H9 (cell line): ENCODE measurements around the gene NHSL1. TPM values are rescaled to one million over a fixed set of nuclear protein-coding genes. Genes with fewer than 3 reads are reported as not detected.

Experiments used
- DNase-seq: peaks from one replicate; pipeline ENCODE4 v3.0.0-alpha.2; 2017
- H2AFZ ChIP-seq: one replicate; pipeline ENCODE4 v1.6.1; 2013; ENCODE audit warnings: mild to moderate bottlenecking, low read length, control low read depth, moderate library complexity
- H2AK5ac ChIP-seq: 2 replicates; pipeline ENCODE4 v1.6.1; 2013; ENCODE audit warnings: low read length, control low read depth, mixed read lengths; ENCODE audit not compliant: insufficient read length
- H2BK120ac ChIP-seq: one replicate; pipeline ENCODE4 v1.6.1; 2013; ENCODE audit warnings: low read depth, mild to moderate bottlenecking, low read length, control low read depth, inconsistent platforms; ENCODE audit not compliant: poor library complexity, severe bottlenecking
- H2BK12ac ChIP-seq: 2 replicates; pipeline ENCODE4 v1.6.1; 2013; ENCODE audit warnings: low read length, control low read depth, mixed read lengths, low read depth; ENCODE audit not compliant: insufficient read length
- H2BK15ac ChIP-seq: 2 replicates; pipeline ENCODE4 v1.6.1; 2013; ENCODE audit warnings: low read depth, low read length, control low read depth
- H2BK20ac ChIP-seq: one replicate; pipeline ENCODE4 v1.6.1; 2013; ENCODE audit warnings: low read depth, mild to moderate bottlenecking, low read length, control low read depth, inconsistent platforms; ENCODE audit not compliant: poor library complexity, severe bottlenecking
- H2BK5ac ChIP-seq: 2 replicates; pipeline ENCODE4 v1.6.1; 2013; ENCODE audit warnings: low read length, control low read depth, mixed read lengths; ENCODE audit not compliant: insufficient read length
- H3K14ac ChIP-seq: 2 replicates; pipeline ENCODE4 v1.6.1; 2013; ENCODE audit warnings: low read length, control low read depth; ENCODE audit not compliant: insufficient read depth
- H3K18ac ChIP-seq: 2 replicates; pipeline ENCODE4 v1.6.1; 2013; ENCODE audit warnings: low read depth, mild to moderate bottlenecking, mixed read lengths, low read length, control low read depth; ENCODE audit not compliant: insufficient read length
- H3K23ac ChIP-seq: 2 replicates; pipeline ENCODE4 v1.6.1; 2013; ENCODE audit warnings: low read length, control low read depth, mixed read lengths, low read depth; ENCODE audit not compliant: insufficient read length
- H3K23me2 ChIP-seq: 2 replicates; pipeline ENCODE4 v1.6.1; 2013; ENCODE audit warnings: low read depth, mild to moderate bottlenecking, mixed read lengths, low read length, control low read depth; ENCODE audit not compliant: insufficient read length, poor library complexity, severe bottlenecking
- H3K27ac ChIP-seq: 2 replicates; pipeline ENCODE4 v1.5.1; 2013; ENCODE audit warnings: low read length, control low read depth, mixed read lengths, low read depth; ENCODE audit not compliant: insufficient read length
- H3K27me3 ChIP-seq: 2 replicates; pipeline ENCODE4 v1.6.1; 2013; ENCODE audit warnings: low read length, control low read depth, inconsistent platforms; ENCODE audit not compliant: insufficient read depth
- H3K4ac ChIP-seq: 2 replicates; pipeline ENCODE4 v1.6.1; 2013; ENCODE audit warnings: low read depth, mild to moderate bottlenecking, control low read depth, inconsistent platforms, low read length, moderate library complexity
- H3K4me1 ChIP-seq: 2 replicates; pipeline ENCODE4 v1.6.1; 2013; ENCODE audit warnings: low read length, control low read depth, inconsistent platforms; ENCODE audit not compliant: insufficient read depth
- H3K4me2 ChIP-seq: 2 replicates; pipeline ENCODE4 v1.6.1; 2013; ENCODE audit warnings: low read length, control low read depth, mixed read lengths; ENCODE audit not compliant: insufficient read length, insufficient read depth
- H3K56ac ChIP-seq: 2 replicates; pipeline ENCODE4 v1.6.1; 2013; ENCODE audit warnings: low read depth, mild to moderate bottlenecking, mixed read lengths, low read length, control low read depth; ENCODE audit not compliant: insufficient read length
- H3K79me1 ChIP-seq: 2 replicates; pipeline ENCODE4 v1.6.1; 2013; ENCODE audit warnings: low read depth, mild to moderate bottlenecking, moderate library complexity, low read length, control low read depth, inconsistent platforms; ENCODE audit not compliant: insufficient read depth, poor library complexity, severe bottlenecking
- H3K79me2 ChIP-seq: 2 replicates; pipeline ENCODE4 v1.6.1; 2013; ENCODE audit warnings: low read length, control low read depth, inconsistent platforms; ENCODE audit not compliant: insufficient read depth
- H3K9ac ChIP-seq: 2 replicates; pipeline ENCODE4 v1.6.1; 2013; ENCODE audit warnings: low read length, control low read depth, mixed read lengths; ENCODE audit not compliant: insufficient read length; ENCODE audit errors: extremely low read depth
- H3K9me3 ChIP-seq: one replicate; pipeline ENCODE4 v1.6.1; 2013; ENCODE audit warnings: low read depth, low read length, inconsistent platforms; ENCODE audit not compliant: control insufficient read depth
- H3T11ph ChIP-seq: one replicate; pipeline ENCODE4 v1.6.1; 2013; ENCODE audit warnings: mild to moderate bottlenecking, low read length, control low read depth, inconsistent platforms
- H4K20me1 ChIP-seq: one replicate; pipeline ENCODE4 v1.6.1; 2013; ENCODE audit not compliant: control insufficient read depth, insufficient read length, insufficient read depth
- H4K5ac ChIP-seq: 2 replicates; pipeline ENCODE4 v1.6.1; 2013; ENCODE audit warnings: low read depth, mild to moderate bottlenecking, mixed read lengths, low read length, control low read depth; ENCODE audit not compliant: insufficient read length
- H4K8ac ChIP-seq: replicated peaks from 2 replicates; pipeline ENCODE4 v1.6.1; 2013; ENCODE audit warnings: low read length, control low read depth, mixed read lengths, low read depth; ENCODE audit not compliant: insufficient read length
- H4K91ac ChIP-seq: 2 replicates; pipeline ENCODE4 v1.6.1; 2013; ENCODE audit warnings: low read depth, mild to moderate bottlenecking, moderate library complexity, mixed read lengths, low read length, control low read depth; ENCODE audit not compliant: insufficient read length
- H3K27ac Mint-ChIP-seq, 3 experiments: 2 replicates in 2 of 3; 3 replicates in 1 of 3; pipeline ENCODE4 v1.8.0; 2020 to 2021; ENCODE audit warnings: mixed read lengths in 3 of 3, mild to moderate bottlenecking in 1 of 3, moderate library complexity in 1 of 3
- H3K27me3 Mint-ChIP-seq: 2 replicates; pipeline ENCODE4 v1.8.0; 2021; ENCODE audit warnings: low read depth, mild to moderate bottlenecking, moderate library complexity, mixed read lengths
- H3K36me3 Mint-ChIP-seq, 3 experiments: 2 replicates in 2 of 3; 3 replicates in 1 of 3; pipeline ENCODE4 v1.8.0; 2020 to 2021; ENCODE audit warnings: low read depth in 3 of 3, mixed read lengths in 3 of 3; ENCODE audit not compliant: insufficient read depth in 1 of 3
- H3K4me1 Mint-ChIP-seq, 2 experiments: 2 replicates each; pipeline ENCODE4 v1.8.0; 2020; ENCODE audit warnings: mixed read lengths in 2 of 2
- H3K4me3 Mint-ChIP-seq, 2 experiments: 2 replicates in 1 of 2; 3 replicates in 1 of 2; pipeline ENCODE4 v1.8.0; 2020 to 2021; ENCODE audit warnings: mild to moderate bottlenecking in 2 of 2, mixed read lengths in 2 of 2, moderate library complexity in 1 of 2
- H3K9me3 Mint-ChIP-seq, 2 experiments: 2 replicates in 1 of 2; 3 replicates in 1 of 2; pipeline ENCODE4 v1.8.0; 2020; ENCODE audit warnings: mild to moderate bottlenecking in 2 of 2, mixed read lengths in 2 of 2, moderate library complexity in 1 of 2
- WGBS: extraction: QIAGEN DNeasy Blood & Tissue Kit; methylation state at CpG from one replicate; pipeline ENCODE4 v1.1.7; 2013; ENCODE audit warnings: missing lambda C conversion rate, low lambda C conversion rate, mixed read lengths; ENCODE audit not compliant: insufficient read length; ENCODE audit errors: extremely low coverage; 5-methylcytosine and 5-hydroxymethylcytosine counted together
- total RNA-seq: library from RNA; stranded (reverse); gene quantifications from 2 replicates; pipeline ENCODE4 v1.2.1, GENCODE V29; 2021
- TF ChIP-seq, protein P1 (sequence below): fragments of 200-600 bp; sonication (generic); conservative IDR thresholded peaks from 3 replicates; pipeline ENCODE4 v1.8.0; 2021; ENCODE audit warnings: antibody characterized with exemption, mild to moderate bottlenecking

The NHSL1 gene
- total RNA-seq, 1 experiment from 2014 or later = 28.7 TPM

DNA sequence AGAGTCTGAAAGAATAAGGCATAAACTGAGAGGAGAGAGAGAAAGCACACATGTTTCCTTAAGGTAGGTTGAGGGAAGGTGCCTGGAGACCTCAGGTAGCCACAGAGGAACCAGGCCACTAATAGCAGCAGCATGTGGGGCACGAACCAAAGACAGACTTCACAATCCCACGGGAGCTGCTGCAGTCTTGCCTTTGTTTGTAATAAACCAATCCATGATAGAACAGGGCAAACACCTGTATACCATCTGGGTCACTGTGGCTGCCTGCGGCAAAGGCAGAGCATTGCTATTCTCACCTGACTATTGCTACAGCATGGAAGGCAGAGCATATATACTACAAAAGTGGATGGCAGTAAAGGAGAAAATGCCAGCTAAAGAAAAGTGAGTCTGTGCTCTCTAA, 59.0 kb downstream of the NHSL1 start:
- TF ChIP-seq, protein P1, sequence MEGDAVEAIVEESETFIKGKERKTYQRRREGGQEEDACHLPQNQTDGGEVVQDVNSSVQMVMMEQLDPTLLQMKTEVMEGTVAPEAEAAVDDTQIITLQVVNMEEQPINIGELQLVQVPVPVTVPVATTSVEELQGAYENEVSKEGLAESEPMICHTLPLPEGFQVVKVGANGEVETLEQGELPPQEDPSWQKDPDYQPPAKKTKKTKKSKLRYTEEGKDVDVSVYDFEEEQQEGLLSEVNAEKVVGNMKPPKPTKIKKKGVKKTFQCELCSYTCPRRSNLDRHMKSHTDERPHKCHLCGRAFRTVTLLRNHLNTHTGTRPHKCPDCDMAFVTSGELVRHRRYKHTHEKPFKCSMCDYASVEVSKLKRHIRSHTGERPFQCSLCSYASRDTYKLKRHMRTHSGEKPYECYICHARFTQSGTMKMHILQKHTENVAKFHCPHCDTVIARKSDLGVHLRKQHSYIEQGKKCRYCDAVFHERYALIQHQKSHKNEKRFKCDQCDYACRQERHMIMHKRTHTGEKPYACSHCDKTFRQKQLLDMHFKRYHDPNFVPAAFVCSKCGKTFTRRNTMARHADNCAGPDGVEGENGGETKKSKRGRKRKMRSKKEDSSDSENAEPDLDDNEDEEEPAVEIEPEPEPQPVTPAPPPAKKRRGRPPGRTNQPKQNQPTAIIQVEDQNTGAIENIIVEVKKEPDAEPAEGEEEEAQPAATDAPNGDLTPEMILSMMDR = no peak
- no peak overlapping the region for H2BK15ac ChIP-seq
- H3K4ac ChIP-seq = no peak overlapping the region
- Mint-ChIP-seq H3K9me3 (no peaks in the 10 kb centered on the region), H3K36me3 (no peaks in the 10 kb centered on the region; a peak in 4 of 7 replicates), H3K27me3 (no peaks in the 10 kb centered on the region), H3K27ac (no peak overlapping the region), H3K4me3 (no peak overlapping the region), H3K4me1 (no peaks in the 10 kb centered on the region)
- H2BK5ac ChIP-seq = no peak overlapping the region
- no peaks in the 10 kb centered on the region for H3K79me2 ChIP-seq
- no peak overlapping the region for H3K23ac ChIP-seq
- no peak overlapping the region for H2BK20ac ChIP-seq
- no peaks in the 10 kb centered on the region for H3K27me3 ChIP-seq
- no peak for DNase-seq
- H3K14ac ChIP-seq = no peak overlapping the region; the same call in 1 of the 2 replicates
- H3K23me2 ChIP-seq = no peaks in the 10 kb centered on the region
- H4K20me1 ChIP-seq = no peaks in the 10 kb centered on the region
- H4K8ac ChIP-seq = no peak overlapping the region
- no peak overlapping the region for H3K18ac ChIP-seq
- H3T11ph ChIP-seq = no peak overlapping the region
- no peaks in the 10 kb centered on the region for H3K9me3 ChIP-seq
- no peak overlapping the region for H2BK12ac ChIP-seq
- WGBS = no CpG with 5 or more reads among the region's 3 CpGs
- no peaks in the 10 kb centered on the region for H3K79me1 ChIP-seq
- no peak overlapping the region for H2AK5ac ChIP-seq
- no peak overlapping the region for H3K4me2 ChIP-seq
- H4K5ac ChIP-seq = no peak overlapping the region
- H3K9ac ChIP-seq = no peak overlapping the region
- no peaks in the 10 kb centered on the region for H3K4me1 ChIP-seq
- no peak overlapping the region for H4K91ac ChIP-seq
- H2BK120ac ChIP-seq = no peak overlapping the region
- no peak overlapping the region for H3K56ac ChIP-seq
- H3K27ac ChIP-seq = no peak overlapping the region
- H2AFZ ChIP-seq = no peak overlapping the region
